RWPE2 (cell line): Measurements from ENCODE around the gene CLK4.

Source experiments
- ATAC-seq: fragments of 200-7000 bp; cut with Tn5 transposase; 3 replicates; pipeline ENCODE4 v1.9.1; 2021; ENCODE audit warnings: low read depth
- DNase-seq: peaks from one replicate; pipeline ENCODE4 v3.0.0-alpha.2; 2020; ENCODE audit warnings: low spot score
- H3K27ac ChIP-seq: fragments of 450-650 bp; 2 replicates; pipeline ENCODE4 v1.5.1; 2017; ENCODE audit warnings: mild to moderate bottlenecking; ENCODE audit not compliant: poor library complexity, severe bottlenecking
- H3K27me3 ChIP-seq: fragments of 250-450 bp; sonication (Bioruptor Pico); 2 replicates; pipeline ENCODE4 v1.5.1; 2021; ENCODE audit warnings: mild to moderate bottlenecking, moderate library complexity; ENCODE audit not compliant: insufficient read depth, poor library complexity, severe bottlenecking
- H3K36me3 ChIP-seq: fragments of 250-450 bp; sonication (Bioruptor Pico); 2 replicates; pipeline ENCODE4 v1.5.1; 2020; ENCODE audit warnings: low read depth, mild to moderate bottlenecking, moderate library complexity
- H3K4me1 ChIP-seq: fragments of 250-450 bp; sonication (Bioruptor Pico); 2 replicates; pipeline ENCODE4 v1.5.1; 2021; ENCODE audit warnings: mild to moderate bottlenecking, moderate library complexity; ENCODE audit not compliant: insufficient read depth, poor library complexity, severe bottlenecking
- H3K4me3 ChIP-seq: fragments of 250-450 bp; sonication (Bioruptor Pico); 2 replicates; pipeline ENCODE4 v1.5.1; 2021; ENCODE audit warnings: mild to moderate bottlenecking, moderate library complexity; ENCODE audit not compliant: severe bottlenecking
- H3K9me3 ChIP-seq: fragments of 250-450 bp; sonication (Bioruptor Pico); 2 replicates; pipeline ENCODE4 v1.5.1; 2021; ENCODE audit warnings: mild to moderate bottlenecking, moderate library complexity; ENCODE audit not compliant: severe bottlenecking
- CTCF ChIP-seq: fragments of 450-650 bp; IDR thresholded peaks from one replicate; pipeline ENCODE4 v1.5.1; 2017; ENCODE audit warnings: mild to moderate bottlenecking, moderate library complexity; ENCODE audit not compliant: poor library complexity, severe bottlenecking

The CLK4 gene

GRCh38 chr5:178664141-178664540 is 37.3 kb upstream of the CLK4 start:
- no peaks in the 10 kb centered on the region for H3K27me3 ChIP-seq
- no peaks in the 10 kb centered on the region for H3K4me1 ChIP-seq
- no peak for ATAC-seq
- no peak for DNase-seq
- no peak overlapping the region for H3K4me3 ChIP-seq
- no peak overlapping the region for H3K27ac ChIP-seq
- TF ChIP-seq CTCF, result no peak
- no peaks in the 10 kb centered on the region for H3K9me3 ChIP-seq
- no peaks in the 10 kb centered on the region for H3K36me3 ChIP-seq

GRCh38 chr5:178662541-178662860 is 35.7 kb upstream of the CLK4 start:
- Histone ChIP-seq H3K27me3 (no peaks in the 10 kb centered on the region), H3K36me3 (no peaks in the 10 kb centered on the region), H3K4me1 (no peaks in the 10 kb centered on the region), H3K4me3 (no peak overlapping the region), H3K27ac (no peak overlapping the region), H3K9me3 (no peaks in the 10 kb centered on the region)
- ATAC-seq, result no peak
- TF ChIP-seq CTCF, result no peak
- DNase-seq, result no peak

- ATAC-seq, result no peak
- H3K4me3 ChIP-seq, result no peak overlapping the region
- H3K27me3 ChIP-seq, result no peaks in the 10 kb centered on the region
Measured at GRCh38 chr5:178661836-178662540, 35.1 kb upstream of the CLK4 start.

GRCh38 chr5:178651046-178651810 is 24.4 kb upstream of the CLK4 start:
- Histone ChIP-seq H3K4me1 (peaks cover 18% of the 10 kb centered on the region), H3K9me3 (peaks cover 2% of the 10 kb centered on the region), H3K36me3 (no peaks in the 10 kb centered on the region), H3K27me3 (no peaks in the 10 kb centered on the region), H3K4me3 (no peak overlapping the region), H3K27ac (peak overlapping the region; percentile 53)
- peak; percentile 95 for ATAC-seq
- no peak for TF ChIP-seq CTCF
- DNase-seq, result no peak

More at GRCh38 chr5:178661836-178662540, 35.1 kb upstream of the CLK4 start:
- TF ChIP-seq CTCF, result no peak
- Histone ChIP-seq H3K27ac (no peak overlapping the region), H3K9me3 (no peaks in the 10 kb centered on the region), H3K4me1 (no peaks in the 10 kb centered on the region), H3K36me3 (no peaks in the 10 kb centered on the region)
- no peak for DNase-seq

- peak overlapping the region; percentile 53 for H3K27ac ChIP-seq
- H3K9me3 ChIP-seq, result peaks cover 2% of the 10 kb centered on the region
- ATAC-seq, result no peak
Measured at GRCh38 chr5:178650214-178650613, 23.4 kb upstream of the CLK4 start.

More at GRCh38 chr5:178650214-178650613, 23.4 kb upstream of the CLK4 start:
- DNase-seq, result no peak
- no peak for TF ChIP-seq CTCF
- Histone ChIP-seq H3K4me3 (no peak overlapping the region), H3K4me1 (peaks cover 19% of the 10 kb centered on the region), H3K36me3 (no peaks in the 10 kb centered on the region), H3K27me3 (no peaks in the 10 kb centered on the region)
